CD4-positive, alpha-beta T cell treated with Interleukin-10 for 1 hour (primary cell): ENCODE measurements around the gene WDFY2.

Experiments used
- DNase-seq: peaks from one replicate; pipeline ENCODE4 v3.0.0-alpha.2; 2020

WDFY2 gene

DNA sequence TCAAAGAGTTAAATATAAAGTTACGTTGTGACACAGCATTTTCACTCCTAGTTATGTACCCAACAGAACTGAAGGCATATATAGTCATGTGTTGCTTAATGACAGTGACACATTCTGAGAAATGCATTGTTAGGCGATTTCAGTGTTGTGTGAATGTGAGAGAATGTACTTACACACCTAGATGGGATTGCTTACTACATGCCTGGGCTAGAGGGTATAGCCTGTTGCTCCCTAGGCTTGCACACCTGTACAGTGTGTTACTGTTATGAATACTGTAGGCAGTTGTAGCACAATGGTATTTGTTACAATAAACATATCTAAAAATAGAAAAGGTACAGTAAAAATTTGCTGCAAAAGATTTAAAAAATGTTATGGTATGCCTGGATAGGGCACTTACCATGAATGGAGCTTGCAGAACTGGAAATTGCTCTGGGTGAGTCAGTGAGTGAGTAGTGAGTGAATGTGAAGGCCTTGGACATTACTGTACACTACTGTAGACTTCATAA is 130.5 kb downstream of the WDFY2 start:
- no peak for DNase-seq

DNA sequence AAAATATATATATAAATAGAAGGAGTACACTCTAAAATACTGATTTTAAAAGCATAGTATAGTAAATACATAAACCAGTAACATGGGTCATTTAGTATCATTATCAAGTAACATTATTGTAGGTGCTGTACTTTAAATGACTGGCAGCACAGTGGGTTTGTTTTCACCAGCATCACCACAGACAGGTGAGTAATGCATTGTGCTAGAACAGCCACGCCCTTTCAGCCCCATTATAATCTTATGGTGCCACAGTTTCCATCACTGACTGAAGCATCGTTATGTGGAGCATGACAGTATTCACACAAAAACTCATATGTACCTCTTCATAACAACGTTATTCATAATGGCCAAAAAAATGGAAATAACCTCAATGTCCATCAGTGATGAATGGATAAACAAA is 131.4 kb downstream of the WDFY2 start:
- DNase-seq = no peak

DNA sequence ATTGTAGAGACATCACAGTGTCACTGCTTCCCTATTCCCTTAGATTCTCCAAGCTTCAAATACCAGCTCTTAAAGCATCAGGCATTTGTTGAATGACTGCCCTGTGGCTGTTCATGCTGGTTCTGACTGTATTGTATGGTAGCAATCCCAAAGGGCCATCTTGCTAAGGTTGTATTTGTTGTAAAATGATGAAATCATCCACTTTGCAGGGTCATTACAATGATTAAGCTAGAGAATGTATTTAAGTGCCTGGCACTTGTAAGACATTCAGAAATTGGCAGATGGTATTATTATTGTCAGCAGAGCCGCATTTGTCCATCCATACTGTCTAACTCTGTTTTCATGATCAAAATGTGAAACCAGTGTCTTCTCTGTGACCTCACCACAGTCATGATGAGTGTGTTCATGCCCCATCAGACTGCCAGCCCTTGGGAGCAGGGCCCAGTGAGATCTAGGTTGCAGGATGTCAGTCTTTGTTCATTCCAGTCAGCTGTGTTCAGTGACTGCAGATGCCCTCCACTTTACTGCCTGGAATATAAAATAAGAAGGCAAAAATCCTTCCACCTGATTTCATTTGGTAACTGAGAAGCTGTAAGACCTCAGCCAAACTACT is 133.6 kb downstream of the WDFY2 start:
- no peak for DNase-seq

DNA sequence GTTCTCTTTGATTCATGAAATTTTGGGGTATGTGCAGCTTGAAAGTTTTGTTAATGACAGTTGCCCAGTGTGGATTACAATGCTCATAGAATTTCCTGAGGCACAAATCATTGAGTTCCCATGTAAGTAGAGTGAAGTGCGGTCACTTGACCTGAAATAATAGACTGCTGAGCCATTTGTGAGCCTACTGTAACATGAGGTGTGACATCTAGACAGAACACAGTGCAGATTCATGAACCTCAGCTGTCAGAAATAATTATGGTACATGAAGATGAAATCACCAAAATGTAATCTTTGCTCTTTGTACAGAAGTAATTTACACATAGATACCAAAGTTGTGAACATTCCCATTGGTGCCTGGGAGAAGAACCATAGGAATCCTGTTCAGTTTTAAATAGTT is 135.1 kb downstream of the WDFY2 start:
- DNase-seq = no peak

DNA sequence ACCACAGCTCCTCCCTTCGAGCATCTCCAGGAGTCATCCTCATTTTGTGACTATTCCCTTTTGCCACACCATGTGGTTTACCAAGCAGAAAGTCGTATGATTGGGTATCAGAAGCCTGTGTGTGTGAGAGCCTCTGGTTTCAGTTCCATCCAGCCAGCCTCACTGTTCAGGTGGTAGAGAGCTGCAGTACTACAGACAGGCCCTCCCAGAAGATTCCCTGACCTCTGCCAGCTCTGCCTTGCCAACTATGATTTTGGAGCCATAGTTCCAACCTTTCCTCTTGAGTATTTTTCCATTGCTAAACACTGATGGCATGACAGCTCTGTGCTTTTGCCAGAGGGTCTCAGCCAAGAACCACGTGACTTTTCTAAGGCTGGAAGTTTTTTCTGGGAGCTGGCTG is 137.2 kb downstream of the WDFY2 start:
- no peak for DNase-seq

DNA sequence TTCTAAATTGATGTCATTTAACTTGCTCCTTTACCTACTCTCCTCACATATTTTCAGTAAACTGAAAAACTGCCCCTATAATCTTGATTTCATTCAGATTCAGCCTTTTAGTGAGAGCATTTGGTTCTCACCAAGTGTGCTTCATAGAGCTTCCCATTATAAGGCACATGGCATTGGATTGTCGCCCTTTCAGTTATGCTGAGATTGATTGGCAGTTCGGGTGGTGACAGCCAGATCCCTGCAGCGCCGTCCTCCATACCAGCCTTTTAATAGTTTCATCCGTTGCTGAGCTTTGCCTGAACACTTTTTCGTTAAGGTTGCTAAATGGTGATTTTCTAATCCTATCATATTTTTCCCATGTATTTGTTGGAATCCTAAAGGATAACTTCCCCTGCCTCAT is 139.3 kb downstream of the WDFY2 start:
- no peak for DNase-seq

DNA sequence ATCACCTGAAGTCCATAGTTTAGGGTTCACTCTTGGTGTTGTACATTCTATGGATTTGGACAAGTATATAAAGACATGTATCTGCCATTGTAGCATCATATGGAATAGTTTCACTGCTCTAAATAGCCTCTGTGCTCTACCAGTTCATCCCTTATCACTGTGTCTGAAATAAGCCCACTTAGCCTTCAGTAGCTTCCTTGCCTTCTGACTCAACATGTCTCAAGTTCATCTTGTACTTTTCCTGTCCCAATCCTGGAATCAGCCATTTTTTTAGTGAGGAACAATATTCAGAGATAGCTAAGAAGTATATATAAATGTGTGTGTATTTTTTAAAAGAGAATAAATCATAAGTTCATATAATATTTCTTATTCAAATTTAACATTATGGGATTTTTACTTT is 140.5 kb downstream of the WDFY2 start:
- DNase-seq = no peak

DNA sequence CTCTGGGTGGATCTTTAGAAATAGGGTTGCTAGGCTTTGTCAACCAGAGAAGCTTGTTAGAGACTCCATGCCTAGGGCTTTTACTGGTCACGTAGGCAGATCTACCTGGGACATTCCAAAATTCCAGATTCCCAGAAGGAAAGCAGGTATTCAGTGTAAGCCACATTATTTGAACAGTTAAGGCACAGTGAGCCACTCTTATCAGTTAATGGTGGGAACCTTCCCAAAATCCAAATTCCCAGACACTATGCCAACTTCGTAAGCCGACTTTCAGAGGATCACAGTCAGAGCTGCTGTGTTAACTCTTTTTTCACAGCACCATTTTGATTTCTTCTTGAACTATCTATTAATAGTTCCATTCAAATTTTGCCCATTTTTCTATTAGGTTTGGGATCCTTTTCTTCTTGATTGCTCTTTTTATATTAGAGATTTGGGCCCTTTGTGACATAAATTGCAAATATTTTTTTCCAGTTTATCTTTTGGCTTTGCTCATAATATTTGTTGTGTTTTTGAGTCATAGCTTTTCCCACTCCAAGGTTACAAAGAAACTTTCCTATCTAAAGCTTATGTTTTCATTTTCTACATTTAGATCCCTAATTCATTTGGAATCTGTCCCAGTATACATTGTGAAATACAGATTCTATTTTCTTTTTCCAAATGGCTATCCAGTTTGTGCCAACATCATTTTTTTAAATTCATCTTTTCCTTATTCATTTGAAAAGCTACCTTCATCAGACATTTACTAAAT is 142.4 kb downstream of the WDFY2 start:
- DNase-seq = no peak

DNA sequence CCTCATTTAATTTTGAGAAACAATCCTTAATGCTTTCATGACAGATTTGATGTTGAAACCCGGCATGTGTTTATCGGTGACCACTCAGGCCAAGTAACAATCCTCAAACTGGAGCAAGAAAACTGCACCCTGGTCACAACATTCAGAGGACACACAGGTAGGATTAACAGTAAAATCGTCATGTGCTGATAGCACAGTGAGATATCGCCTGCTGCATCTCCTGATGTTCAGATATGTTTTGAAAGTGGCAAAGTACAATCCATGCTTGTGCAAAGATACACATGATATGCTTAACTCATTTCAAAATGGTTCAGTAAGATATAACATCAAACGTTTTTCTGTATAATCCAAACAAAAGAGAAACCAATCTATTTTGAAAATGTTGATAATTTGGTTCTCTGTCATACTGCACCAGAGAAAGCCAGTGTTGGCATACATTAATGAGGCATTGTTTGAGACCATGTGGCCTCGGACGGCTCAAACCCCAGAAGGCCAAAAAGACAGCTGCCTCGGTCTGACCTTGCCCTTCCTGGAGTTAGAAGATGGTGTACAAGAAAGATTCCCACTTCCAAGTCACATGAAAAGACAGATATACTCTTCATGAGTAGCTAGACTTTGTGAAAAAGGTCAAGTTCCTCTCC is 143.5 kb downstream of the WDFY2 start:
- DNase-seq = no peak

DNA sequence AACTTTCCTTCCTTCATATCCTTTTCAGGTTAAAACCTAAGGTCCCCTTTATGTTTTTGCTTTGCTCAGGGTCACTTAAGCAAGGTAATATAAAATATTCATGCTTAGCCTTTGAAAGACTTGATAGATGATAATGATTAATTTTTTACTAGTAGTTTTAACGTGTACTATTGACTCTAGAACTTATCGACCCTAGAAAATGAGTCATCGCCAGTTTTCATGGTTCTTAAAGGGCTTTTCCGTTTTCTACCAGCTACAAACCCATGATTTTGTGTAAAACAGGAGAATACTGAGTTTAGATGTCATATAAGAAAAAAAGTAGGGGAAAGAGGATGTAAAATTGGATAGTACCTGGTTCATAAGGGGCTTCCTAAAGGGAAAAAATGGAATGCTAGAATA is 144.0 kb downstream of the WDFY2 start:
- no peak for DNase-seq

DNA sequence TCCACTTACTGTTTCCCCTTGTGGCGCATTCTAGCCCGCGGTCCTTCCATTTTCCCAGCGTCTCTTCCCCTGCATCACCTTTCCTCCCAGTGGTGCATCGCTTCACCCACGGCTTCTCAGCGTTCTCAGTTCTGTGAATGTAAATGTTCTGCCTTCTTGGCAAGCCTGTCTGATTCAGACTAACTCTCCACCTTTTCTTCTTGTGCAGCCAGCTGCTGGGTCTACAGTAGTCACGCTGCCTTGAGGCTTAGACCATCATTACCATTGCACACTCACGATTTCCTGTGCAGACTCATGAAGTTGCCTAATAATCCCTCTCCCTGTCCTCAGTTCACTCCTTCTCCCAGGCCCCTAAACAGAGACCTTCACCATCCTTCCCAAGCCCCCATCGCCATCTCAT is 144.7 kb downstream of the WDFY2 start:
- no peak for DNase-seq

DNA sequence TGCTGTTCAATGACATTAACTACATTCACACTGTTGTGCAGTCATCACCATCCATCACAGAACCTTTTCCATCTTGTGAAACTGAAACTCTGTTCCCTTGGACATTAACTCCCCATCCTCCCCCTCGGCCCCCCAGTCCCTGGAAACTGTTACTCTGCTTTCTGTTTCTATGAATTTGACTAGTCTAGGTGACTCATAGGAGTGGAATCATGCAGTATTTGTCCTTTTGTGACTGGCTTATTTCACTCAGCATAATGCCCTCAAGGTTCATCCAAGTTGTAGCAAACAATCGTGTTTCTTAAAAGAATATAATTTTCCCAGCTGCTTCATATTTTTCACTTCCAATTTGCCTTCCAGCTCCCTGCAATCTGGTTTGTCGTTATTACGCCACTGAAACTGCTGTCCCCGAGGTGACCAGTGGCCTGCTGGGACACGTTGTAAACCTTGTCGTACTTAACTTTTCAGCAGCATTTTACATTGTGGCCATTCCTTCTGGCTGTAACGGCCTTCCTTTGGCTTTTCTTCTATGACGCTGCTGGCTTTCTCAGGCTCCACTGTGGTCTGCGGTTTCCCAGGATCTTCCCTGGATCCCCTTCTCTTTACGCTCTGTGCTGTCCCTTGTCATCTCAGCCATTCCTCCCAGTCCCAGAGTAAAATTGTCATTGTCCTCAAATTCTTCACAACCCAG is 145.7 kb downstream of the WDFY2 start:
- no peak for DNase-seq

DNA sequence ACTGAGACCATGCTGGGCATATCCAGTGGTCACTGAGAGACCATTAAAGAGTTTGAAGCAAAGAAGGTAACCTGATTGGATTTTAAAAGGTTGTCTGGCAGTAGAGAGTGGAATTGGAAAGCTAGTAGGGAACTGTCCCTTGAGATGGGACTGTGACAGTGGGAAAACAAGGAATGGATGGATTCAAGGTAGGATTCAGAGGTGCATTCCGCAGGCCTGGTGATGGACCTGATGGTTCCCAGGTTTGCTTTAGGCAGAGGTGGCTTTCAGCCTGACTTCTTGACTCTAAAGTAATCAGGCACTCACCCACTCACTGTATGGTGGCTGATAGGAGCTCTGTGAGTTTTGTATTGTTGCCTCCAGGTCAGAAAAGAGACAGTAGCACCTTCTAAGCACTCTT is 146.7 kb downstream of the WDFY2 start:
- no peak for DNase-seq

DNA sequence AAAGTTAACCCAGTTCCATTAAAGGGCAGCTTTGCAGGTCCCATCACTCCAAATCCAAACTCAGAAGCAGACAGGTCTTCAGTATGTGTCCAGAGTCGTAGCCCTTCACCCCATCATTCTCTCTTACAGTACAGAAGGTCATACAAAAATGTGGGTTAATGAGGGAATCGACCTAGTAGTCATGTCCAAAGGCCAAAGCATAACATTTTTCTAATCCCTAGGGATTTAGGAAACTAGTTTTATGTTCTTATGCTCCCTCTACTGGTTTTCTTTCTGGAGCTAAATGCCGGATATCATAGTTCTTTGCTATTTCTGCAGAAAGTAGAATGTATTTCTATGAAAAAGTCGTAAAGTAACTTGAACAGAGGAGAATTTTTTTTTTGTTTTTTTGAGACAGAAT is 147.5 kb downstream of the WDFY2 start:
- DNase-seq = no peak

DNA sequence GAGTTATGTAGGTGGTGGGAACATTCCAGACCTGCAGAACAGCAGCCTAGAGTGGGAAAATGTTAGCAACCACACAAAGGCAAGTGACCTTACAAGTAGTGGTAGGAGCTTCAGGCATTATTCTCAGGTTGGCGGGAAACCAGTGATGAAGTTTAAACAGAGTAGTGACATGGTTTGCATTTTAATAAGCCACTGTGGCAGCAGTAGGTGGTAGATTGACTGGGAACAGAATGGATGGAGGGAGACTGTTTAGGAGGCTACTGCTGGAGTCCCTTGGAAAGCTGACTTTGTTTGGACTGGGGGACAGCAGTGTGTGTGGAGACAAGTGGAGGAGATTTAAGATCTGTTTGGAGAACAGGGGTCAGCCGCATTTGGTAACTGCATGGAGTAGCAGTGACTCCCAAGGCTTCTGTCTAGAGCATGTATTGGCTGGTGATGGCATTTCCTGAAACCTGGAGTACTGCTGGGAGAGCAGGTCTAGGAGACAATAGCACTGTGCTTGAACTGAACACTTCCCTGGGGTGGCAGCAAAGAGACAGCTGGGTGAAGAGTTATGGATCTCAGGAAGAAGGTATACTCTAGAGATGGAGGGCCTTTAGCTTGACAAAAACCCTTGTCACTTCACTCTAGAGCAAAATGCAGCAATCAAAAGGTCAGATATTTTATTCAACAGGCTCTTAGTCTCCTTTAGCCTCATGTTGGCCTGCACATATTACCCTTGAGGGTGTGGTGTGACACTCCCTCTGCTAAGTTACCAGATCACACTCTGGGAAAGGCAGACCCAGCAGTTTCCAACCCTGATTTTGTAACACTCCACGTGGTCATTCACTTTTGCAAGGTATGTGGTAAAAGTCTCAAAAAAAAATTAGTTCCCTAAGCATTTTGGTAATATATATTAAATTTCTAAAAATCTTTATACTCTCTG is 149.4 kb downstream of the WDFY2 start:
- DNase-seq = no peak

DNA sequence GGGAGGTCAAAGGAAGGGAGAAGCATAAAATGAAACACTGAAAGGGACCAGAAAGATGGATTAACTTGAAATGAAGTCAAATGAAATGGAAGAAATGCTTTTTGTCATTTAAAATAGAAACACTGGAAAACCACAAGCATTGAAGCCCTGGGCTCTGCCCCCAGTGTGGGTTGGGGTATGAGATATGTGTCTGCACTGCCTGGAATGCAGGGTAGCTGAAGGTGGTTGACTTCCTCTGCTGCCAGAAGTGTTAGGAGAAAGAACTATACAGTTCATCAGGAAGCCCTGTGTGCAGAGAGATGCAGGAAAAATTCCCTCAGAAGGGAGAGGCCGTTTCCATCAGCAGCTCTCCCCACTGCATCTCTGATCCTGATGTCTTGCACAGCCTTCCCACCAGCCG is 150.5 kb downstream of the WDFY2 start:
- no peak for DNase-seq

DNA sequence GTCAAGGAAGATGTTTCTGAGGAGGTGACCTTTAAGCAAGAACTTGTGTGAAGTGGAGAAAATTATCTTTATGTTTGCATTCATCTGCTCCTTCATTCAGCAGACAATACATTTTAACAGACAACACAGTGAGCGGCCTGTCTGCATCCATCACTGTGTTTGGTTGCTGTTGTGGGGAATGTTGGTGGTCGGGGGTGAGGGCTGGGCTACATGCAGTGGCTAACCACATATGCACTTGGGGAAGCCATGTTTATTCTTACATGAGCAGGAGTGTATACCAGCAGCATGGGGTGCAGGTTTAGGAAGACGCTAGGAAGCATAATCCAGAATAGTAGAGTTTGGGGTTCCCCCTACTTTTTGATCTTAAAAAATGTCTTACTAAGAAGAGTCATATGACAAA is 153.3 kb downstream of the WDFY2 start:
- no peak for DNase-seq

DNA sequence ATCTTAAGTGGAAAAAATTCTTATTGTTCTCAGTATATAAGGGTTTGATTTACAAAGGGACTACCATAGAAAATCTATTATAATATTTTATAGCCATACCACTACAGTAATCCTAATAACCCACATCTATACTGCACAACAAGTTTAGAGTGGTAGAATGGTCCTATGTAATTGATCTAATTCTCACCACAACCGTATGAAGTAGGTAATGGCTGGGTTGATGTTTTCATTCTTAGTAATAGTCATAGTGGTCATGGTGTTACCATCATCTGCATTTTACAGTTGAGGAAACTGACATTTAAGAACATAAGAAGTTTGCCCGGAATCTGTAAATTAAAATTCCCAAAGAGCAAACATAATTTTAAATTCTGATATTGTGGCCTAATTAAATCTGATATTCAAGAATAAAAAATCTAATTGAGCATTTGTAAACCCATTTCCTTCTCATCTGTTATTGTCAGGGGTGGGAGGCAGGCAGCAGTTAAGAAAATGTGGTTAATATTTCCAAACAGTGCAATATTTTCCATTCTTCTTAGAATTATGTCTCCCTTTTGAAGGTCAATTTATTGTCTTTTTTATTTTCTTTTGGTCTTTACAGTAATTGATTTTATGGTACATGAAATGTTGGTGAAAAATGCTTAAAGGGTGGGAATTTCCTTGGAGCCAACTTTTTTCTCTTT is 154.1 kb downstream of the WDFY2 start:
- DNase-seq = no peak

DNA sequence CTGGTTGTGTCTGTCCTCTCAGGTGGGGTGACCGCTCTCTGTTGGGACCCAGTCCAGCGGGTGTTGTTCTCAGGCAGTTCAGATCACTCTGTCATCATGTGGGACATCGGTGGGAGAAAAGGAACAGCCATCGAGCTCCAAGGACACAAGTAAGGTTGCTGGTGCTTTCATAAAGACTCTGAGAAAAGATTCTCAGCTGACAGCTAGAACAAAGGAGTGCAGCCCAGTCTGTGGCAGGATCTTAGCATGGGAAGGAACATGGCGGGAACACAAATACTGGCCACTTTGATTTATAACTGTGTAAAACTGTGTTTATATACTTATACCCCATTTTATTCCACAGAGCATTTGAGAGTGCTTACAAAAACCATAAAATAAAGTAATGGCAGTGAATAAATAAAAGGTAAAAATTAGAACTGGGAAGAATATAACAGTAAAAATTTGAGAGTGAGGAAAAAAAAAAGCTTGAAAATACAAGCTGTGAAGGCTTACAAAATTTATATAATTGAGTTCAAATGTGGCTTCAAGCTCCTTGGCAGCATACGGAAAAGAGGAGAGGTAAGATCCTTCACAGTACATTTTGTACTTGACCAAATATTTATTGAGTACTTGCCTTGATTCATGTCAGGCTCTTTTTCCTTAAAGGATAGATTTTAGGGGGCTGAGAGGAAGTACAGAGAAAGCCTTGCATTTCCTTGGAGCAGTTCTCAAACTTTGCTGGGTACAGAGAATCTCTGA is 154.9 kb downstream of the WDFY2 start:
- no peak for DNase-seq

DNA sequence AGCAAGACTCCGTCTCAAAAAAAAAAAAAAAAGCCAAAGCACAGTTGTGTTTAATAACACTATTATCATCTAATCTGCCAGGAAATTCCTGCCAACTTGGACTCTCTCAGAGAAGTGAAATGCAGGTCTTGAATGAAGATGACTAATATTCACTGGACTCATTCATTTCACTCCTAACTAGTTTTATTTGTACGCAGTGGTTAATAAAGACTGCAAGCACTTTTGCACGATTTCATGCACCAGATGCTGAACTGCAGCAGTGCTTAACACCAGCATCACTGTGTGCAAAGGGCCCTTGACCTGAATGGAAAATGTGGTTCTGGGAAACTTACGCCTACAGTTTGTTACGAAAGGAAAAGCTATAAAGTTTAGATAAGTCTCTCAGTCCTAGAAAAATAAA is 156.4 kb downstream of the WDFY2 start:
- DNase-seq = no peak

DNA sequence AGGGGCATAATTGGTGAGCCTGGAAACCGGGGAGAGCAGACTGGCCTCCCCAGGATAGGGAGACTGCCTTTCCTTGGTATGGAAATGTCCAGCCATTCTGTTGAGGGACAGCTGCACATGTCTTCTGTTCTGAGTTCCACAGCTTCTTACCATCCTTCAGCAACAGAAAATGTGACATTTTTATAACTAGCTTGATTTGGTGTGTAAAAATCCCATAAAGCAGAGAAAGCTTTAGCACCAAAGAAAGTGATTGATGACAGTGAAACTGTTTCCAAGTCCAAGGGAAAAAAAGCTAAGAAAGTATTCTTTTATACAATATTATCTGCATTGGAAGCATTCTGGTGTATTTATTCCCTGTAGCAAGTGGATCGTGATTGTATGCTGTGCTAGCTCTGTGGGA is 157.8 kb downstream of the WDFY2 start:
- DNase-seq = no peak
